Left colon (tissue), 2 donors: ENCODE measurements around the gene HIPK4. TPM values are rescaled to one million over a fixed set of nuclear protein-coding genes. Genes with fewer than 3 reads are reported as not detected.
"Not testable (repeated sequence)": the region's sequence is repeated elsewhere in the genome, so short reads cannot be mapped to it uniquely, and the experiment has no call there.

Source experiments
- ATAC-seq: fragments of 200-7000 bp; cut with Tn5 transposase; one replicate; pipeline ENCODE4 v1.9.1; 2020; ENCODE audit warnings: mild to moderate bottlenecking, moderate library complexity
- DNase-seq, 2 donors: peaks; one replicate each; pipeline ENCODE4 v3.0.0-alpha.2; 2020
- intact Hi-C, 2 donors: fragments of 100-400 bp; cut with DNase I in 1 of 2; cut with micrococcal nuclease in 1 of 2; formaldehyde crosslinking; loops; one replicate each; pipeline versions ENCODE4 v1.11.2 to v1.14.0; 2022; cut with DNase I, micrococcal nuclease
- total RNA-seq, 2 donors: library from RNA; stranded (reverse); fragmentation: NEBNext Ultra II Directional; extraction: Animal tissue kit (Norgen Biotek cat#: 25700); gene quantifications; one replicate each; pipeline ENCODE4 v1.2.1, GENCODE V29; 2021
- donor health status: DM: no; HTN: no; CAD: no.
- donor health status: DM: yes; HTN: yes; CAD: no.

The HIPK4 gene
- total RNA-seq, 2 donors from 2014 or later: 0.11 TPM; not detected in 1

DNA sequence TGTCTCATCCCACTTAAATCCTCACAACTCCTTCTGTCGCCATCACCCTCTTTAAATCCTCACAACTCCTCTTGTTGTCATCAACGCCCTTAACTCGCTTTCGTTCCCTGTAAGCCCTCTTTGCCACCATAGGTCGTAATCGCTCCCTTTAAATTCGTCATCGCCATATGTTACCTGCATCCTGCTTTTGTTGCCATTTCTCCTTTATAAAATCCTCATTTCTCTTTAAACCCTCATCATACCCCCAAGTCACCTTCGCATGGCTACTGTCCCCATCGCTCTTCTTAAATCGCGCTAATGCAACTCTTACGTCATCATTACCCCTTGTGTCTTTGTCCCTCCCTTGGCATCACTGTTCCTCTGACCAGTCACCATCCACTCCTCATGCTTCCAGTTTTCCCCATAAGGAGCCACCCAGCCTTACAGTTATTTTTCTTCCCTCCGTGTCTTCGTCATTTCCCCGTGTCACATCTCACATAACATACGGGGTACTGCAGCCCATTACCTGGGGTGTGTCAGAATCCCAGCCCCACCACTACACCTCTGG lies 40.9 kb downstream of the HIPK4 start:
- no peak for ATAC-seq

DNA sequence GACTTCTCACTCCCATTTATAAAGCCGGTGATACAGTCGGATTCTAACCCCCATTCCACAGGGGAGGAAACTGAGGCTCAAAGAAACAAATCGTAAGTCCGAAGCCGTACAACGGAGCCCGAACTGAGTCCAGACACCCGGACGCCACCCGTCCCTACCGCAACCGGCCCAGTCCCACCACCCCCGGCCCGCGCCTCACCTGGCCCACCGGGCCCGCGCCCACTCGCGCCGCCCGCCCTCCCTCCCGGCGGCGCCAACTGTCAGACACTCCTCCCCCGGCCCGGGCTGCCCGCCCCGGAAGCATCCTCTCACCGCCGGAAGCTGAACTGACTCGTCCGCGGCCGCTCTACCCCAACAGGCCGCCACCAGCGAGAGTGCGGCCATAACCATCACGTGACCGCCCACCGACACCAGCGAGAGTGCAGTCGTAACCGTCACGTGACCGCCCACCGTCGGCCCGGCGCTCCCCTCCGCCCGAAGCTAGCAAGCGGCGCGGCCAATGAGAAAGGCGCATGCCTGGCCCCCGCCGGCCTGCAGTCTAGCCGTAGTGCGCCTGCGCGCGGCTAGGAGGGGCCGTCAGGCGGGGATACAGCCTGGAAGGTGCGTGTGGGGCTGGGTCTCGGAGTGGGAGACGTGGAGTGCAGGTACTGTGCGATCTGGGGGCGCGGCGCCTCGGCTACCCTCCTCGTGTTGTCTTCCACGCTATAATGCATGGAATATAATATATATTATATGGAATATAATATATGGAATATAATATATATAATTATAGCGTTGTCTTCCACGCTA lies 41.7 kb downstream of the HIPK4 start, which contains the start of the genes C19orf47 and PLD3:
TSS of gene C19orf47 (minus strand) at position 273 of the 789 bp plus-strand sequence. CDS start 6,540 bp downstream, outside the sequence.
TSS of gene PLD3 (plus strand) at position 571 of the 789 bp plus-strand sequence. CDS start 17,789 bp downstream, outside the sequence.
- intact Hi-C loops: no loop called here
- peak; percentile 97 for ATAC-seq
- peak; percentile 99 to 100 for DNase-seq

More for the DNA sequence above, 40.9 kb downstream of the HIPK4 start:
- intact Hi-C loops: no loop called here
- no peak for DNase-seq

- ATAC-seq (no peak), DNase-seq (no peak)
Observed at GRCh38 chr19:40344422-40344821, 45.6 kb downstream of the HIPK4 start.

DNA sequence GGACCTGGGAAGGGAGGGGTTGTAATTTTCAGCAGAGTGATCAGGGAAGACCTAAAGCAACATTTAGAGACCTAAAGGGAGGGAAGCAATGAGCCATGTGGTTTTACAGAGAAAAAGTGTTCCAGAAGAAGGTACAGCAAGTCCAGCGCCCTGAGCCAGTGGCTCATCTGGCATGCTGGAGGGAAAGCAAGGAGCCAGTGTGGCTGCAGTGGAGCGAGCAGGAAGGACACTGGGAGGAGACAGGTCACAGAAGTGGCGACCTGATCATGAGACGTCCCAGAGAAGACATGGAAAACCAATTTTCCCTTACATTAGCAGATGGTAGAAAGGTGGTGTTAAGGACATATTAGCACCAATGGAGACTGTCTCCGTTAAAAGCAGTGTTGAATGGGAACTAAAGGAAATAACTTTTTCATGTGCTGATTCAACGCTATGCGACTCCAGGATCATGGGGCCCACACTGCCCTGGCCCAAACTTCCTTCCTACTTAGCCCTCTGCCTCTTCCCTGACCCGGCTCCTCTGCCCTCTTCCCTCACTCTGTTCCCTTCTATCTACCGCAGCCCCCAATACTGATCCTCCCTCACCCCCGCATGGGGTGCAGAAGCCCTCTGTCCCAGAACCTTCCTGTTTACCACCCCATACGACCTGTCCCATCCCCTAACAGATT lies 47.2 kb downstream of the HIPK4 start:
- DNase-seq: no peak
- intact Hi-C loops: no loop called here
- ATAC-seq: no peak

More at GRCh38 chr19:40344422-40344821, 45.6 kb downstream of the HIPK4 start:
- intact Hi-C loops: no loop called here

DNA sequence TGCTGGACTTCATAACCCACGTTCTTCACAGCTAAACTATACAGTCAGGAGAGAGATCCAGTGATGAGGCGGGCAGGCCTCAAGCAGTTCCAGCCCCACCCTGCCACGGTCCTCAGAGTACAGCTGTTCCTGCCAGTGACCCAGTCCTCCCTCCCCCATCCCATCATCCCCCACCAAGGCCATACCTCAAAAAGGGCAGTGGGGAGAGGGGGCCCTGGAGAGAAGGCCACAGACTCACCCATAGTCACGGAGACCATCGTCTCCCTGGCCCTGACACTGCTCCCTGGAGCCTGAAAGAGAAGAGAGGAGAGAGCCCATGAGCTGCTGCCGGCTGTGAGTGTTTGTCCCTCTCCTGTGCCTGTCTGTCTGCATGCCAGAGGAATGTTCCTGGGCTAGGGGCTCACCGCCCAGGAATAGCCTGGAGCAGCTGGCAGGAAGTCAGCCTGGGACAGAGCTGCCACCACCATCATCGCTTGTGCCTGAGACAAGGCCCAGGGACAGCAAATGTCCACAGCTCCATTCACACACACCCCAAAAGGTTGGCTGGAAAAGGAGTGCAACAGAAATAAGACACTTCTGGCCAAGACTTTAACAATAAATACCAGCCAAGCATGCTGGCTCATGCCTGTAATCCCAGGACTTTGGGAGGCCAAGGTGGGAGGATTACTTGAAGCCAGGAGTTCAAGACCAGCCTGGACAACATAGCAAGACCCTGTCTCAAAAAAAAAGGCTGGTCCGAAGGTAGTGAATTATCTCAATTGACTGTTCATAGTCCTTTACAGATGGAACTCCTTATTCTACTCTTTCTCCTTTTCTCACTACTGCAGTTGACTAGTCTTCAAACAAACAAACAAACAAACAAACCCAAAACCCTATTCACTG lies 48.1 kb downstream of the HIPK4 start:
- DNase-seq (no peak), ATAC-seq (no peak)
- intact Hi-C loops: no loop called here

- DNase-seq (no peak), ATAC-seq (no peak)
- intact Hi-C loops: no loop called here
Observed at GRCh38 chr19:40339018-40339728, 50.8 kb downstream of the HIPK4 start.

GRCh38 chr19:40337594-40337993 lies 52.4 kb downstream of the HIPK4 start:
- ATAC-seq: no peak
- DNase-seq: no peak

GRCh38 chr19:40337107-40337506 lies 52.9 kb downstream of the HIPK4 start:
- intact Hi-C loops: no loop called here
- no peak for ATAC-seq
- no peak for DNase-seq

More at GRCh38 chr19:40337594-40337993, 52.4 kb downstream of the HIPK4 start:
- intact Hi-C loops: no loop called here

- no peak for ATAC-seq
- no peak for DNase-seq
- intact Hi-C loops: no loop called here
Observed at GRCh38 chr19:40336601-40336900, 53.4 kb downstream of the HIPK4 start.

DNA sequence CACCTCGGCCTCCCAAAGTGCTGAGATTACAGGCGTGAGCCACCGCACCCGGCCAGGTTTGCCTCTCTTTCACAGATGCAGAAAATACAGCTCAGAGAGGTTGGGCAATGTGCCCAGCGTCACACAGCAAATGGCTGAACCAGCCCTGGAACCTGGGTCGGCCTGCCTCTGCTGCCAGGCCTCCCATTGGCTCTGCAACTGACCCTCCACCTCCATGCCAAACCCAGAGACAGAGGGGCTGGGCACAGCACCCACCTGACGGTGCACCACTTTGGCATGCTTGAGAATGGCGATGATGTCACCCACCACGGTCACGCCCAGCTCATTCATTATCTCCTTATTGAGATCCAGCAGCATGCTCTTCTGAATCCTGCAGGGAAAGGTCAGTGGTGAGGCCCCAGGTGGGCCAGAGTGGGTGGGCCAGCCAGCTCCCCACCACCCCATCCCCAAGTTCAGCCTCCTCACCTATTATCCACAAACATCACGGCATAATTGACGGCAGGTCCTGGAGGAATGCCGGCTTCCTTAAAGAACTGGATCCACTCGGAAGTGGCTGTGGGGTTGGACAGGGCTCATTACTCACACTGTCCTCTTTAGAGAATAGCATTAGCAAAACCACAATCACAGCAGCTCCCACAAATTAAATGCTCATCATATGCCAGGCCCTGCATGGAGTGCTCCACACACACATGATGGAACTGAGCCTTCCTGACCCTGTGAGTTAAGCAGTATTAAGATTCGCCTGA lies 54.0 kb downstream of the HIPK4 start:
- DNase-seq (no peak), ATAC-seq (no peak)
- intact Hi-C loops: no loop called here

- ATAC-seq: no peak
- DNase-seq: no peak
- intact Hi-C loops: no loop called here
Observed at GRCh38 chr19:40335101-40335500, 54.9 kb downstream of the HIPK4 start.

- DNase-seq, intact Hi-C loops, ATAC-seq: not testable (repeated sequence)
Observed at GRCh38 chr19:40333083-40333482, 56.9 kb downstream of the HIPK4 start.

- intact Hi-C loops: no loop called here
- DNase-seq (no peak), ATAC-seq (no peak)
Observed at GRCh38 chr19:40332669-40333068, 57.3 kb downstream of the HIPK4 start.

- ATAC-seq: no peak
- intact Hi-C loops: no loop called here
- DNase-seq: no peak
Observed at GRCh38 chr19:40331052-40331451, 58.9 kb downstream of the HIPK4 start.
